Measurements from ENCODE around the gene THEM5. TPM values are rescaled to one million over a fixed set of nuclear protein-coding genes. Genes with fewer than 3 reads are reported as not detected.
A peak's percentile ranks its signal among the peaks of the same experiment; 100 is the strongest.

THEM5 gene
- total and polyA plus RNA-seq, 10 donors = 0.47 TPM; not detected in 9

DNA sequence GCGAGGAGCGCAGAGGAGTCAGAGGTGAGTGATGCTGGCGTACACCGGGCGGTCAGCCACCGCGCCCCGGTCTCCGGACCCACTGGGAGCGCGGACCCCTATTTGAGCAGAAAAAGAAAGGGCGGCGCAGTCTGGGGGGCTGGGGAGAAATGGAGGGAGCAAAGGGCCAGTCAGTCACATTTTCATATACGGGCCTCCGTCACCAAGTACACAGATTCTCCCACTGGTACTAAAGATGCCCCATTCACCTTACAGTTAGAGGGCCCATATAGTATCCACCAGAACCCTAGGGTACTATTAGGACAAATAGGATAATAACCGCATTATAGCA is 14.5 kb downstream of the THEM5 start:
- H3K4me1 ChIP-seq = peaks cover 15 to 46% (median 35%) of the 10 kb centered on the region in 6 donors
- WGBS, 5 donors = 10 to 13% (median 11%) methylated on average over 15 to 16 of the region's 16 CpGs
- no peak for TF ChIP-seq POLR2AphosphoS5 (IDR thresholded peaks at IDR 0.05)
- TF ChIP-seq, protein P1, sequence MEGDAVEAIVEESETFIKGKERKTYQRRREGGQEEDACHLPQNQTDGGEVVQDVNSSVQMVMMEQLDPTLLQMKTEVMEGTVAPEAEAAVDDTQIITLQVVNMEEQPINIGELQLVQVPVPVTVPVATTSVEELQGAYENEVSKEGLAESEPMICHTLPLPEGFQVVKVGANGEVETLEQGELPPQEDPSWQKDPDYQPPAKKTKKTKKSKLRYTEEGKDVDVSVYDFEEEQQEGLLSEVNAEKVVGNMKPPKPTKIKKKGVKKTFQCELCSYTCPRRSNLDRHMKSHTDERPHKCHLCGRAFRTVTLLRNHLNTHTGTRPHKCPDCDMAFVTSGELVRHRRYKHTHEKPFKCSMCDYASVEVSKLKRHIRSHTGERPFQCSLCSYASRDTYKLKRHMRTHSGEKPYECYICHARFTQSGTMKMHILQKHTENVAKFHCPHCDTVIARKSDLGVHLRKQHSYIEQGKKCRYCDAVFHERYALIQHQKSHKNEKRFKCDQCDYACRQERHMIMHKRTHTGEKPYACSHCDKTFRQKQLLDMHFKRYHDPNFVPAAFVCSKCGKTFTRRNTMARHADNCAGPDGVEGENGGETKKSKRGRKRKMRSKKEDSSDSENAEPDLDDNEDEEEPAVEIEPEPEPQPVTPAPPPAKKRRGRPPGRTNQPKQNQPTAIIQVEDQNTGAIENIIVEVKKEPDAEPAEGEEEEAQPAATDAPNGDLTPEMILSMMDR (IDR thresholded peaks at IDR 0.05 in 8 of 11, conservative IDR thresholded peaks at IDR 0.05 in 3 of 11) = no peak
- no peak for TF ChIP-seq POLR2A (IDR thresholded peaks at IDR 0.05)
- no peak for DNase-seq
- H3K27me3 ChIP-seq (replicated peaks in 1 of 7) = peaks cover 0 to 41% (median 34%) of the 10 kb centered on the region in 7 donors
- peak overlapping the region in 3 of 8 donors; percentile 66 to 69 (median 67) for H3K27ac ChIP-seq
- H3K36me3 ChIP-seq = no peaks in the 10 kb centered on the region
- intact Hi-C loops (cut with DNase I; ENCODE audit: low total_unique reads) = loop anchor here (10.0 kb wide), 1 partner anchor 244 kb away; no protein-coding TSS in a partner anchor
- peak overlapping the region; percentile 8 to 71 (median 46) for H3K4me3 ChIP-seq
- no peaks in the 10 kb centered on the region for H3K9me3 ChIP-seq

DNA sequence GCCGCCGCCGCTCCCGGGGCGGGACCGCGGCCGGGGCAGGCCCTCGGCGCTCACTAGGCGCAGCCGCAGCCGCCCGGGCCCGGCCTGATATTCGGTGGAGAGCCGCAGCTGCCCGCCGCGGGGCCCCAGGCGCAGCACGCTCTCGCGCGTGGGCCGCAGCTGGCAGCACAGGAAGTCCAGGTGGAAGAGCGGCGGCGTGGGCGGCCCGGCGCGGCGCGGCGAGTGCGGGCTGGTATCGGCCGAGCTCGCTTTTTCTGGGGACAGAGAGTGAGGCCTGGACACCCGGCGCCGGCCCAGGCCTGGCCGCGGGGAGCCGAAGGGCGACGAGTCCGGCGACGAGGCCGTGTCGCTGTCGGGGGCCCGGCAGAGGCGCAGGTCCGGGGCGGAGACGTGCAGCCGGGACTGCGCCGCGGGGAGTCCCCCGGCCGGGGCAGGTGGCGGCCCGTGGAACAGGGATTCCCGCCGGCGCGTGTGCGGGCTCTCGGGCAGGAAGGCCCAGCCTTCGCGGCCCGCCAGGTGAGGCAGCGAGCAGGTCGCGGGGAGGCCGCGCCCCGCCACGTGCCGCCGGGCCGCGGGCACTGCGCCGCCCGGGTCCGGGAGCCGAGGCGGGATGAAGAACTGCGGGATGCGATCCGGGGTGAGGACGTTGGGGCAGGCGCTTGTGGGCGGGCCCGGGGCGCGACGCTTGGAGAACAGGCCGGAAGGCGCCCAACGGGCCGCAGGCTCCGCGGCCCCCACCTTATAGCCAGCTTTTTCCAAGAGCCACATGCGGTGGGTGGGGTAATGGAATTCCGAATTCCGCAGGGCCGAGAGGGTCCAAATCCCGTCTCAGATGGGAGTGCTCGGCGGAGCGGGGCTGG is 15.1 kb downstream of the THEM5 start:
- intact Hi-C loops (cut with DNase I; ENCODE audit: low total_unique reads) = loop anchor here (10.0 kb wide), 1 partner anchor 244 kb away; no protein-coding TSS in a partner anchor
- peak; percentile 86 for DNase-seq
- H3K27ac ChIP-seq = peak overlapping the region in 5 of 8 donors; percentile 22 to 69 (median 66)

DNA sequence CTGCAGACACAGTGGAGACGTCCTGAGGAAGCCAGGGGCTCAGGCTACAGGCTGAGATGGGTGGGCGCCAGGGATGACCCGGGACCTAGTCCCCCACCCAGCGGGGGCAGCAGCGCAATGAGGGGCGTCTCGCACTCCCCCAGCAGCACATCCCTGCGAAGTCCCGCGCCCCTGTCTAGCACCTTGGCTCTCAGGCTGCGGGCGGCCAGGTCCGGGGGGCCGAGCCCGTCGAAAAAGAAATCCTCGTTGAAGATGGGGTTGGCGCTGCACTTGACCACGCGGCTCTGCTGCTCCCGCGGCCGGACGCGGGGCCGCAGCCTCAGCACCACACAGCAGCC is 15.7 kb downstream of the THEM5 start:
- peak; percentile 81 for DNase-seq
- peaks cover 15 to 53% (median 36%) of the 10 kb centered on the region in 6 donors for H3K4me1 ChIP-seq
- WGBS, 5 donors = 5 to 15% (median 7%) methylated on average over 7 to 26 of the region's 26 CpGs
- H3K9me3 ChIP-seq = no peaks in the 10 kb centered on the region
- H3K36me3 ChIP-seq = no peaks in the 10 kb centered on the region
- peaks cover 0 to 41% (median 34%) of the 10 kb centered on the region in 7 donors for H3K27me3 ChIP-seq (replicated peaks in 1 of 7)
- peak overlapping the region in 7 of 8 donors; percentile 24 to 71 (median 48) for H3K4me3 ChIP-seq
- intact Hi-C loops (cut with DNase I; ENCODE audit: low total_unique reads) = loop anchor here (10.0 kb wide), 1 partner anchor 243 kb away; no protein-coding TSS in a partner anchor
- TF ChIP-seq, protein P1 (IDR thresholded peaks at IDR 0.05 in 8 of 11, conservative IDR thresholded peaks at IDR 0.05 in 3 of 11) = no peak
- TF ChIP-seq POLR2AphosphoS5 (IDR thresholded peaks at IDR 0.05) (no peak), POLR2A (IDR thresholded peaks at IDR 0.05) (no peak)
- peak overlapping the region in 4 of 8 donors; percentile 22 to 69 (median 66) for H3K27ac ChIP-seq

More for the DNA sequence above, 15.1 kb downstream of the THEM5 start:
- Histone ChIP-seq H3K36me3 (no peaks in the 10 kb centered on the region), H3K4me1 (peaks cover 15 to 52% (median 36%) of the 10 kb centered on the region in 6 donors), H3K4me3 (peak overlapping the region; percentile 24 to 71 (median 46)), H3K27me3 (replicated peaks in 1 of 7) (peaks cover 0 to 41% (median 34%) of the 10 kb centered on the region in 7 donors), H3K9me3 (no peaks in the 10 kb centered on the region)
- 0 to 2% (median 1%) methylated on average over 26 to 117 of the region's 117 CpGs for WGBS, 5 donors
- no peak for TF ChIP-seq POLR2A (IDR thresholded peaks at IDR 0.05)
- TF ChIP-seq POLR2AphosphoS5 (IDR thresholded peaks at IDR 0.05) = peak in 2 of 3 donors; percentile 45 to 46

DNA sequence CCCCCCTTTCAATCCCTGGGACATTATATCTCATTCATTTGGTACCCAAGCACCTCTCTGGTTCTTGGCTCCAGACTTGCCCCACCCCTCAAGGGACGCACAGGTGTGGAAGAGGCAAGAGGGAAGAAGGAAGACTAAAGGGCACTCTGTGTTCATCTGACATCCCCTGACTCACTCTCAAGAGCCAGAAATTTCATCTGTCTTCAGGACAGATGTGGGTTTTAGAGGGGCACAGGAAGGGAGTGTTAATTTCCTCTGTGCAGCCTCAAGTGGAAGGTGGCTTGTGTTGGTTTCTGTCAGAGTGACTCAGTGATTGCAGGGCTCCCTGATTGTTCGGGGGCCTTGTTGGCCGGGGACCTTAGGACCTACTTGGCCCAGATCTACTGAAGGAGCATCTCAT is 16.3 kb downstream of the THEM5 start:
- TF ChIP-seq, protein P1 (IDR thresholded peaks at IDR 0.05 in 8 of 11, conservative IDR thresholded peaks at IDR 0.05 in 3 of 11) = no peak
- TF ChIP-seq POLR2A (IDR thresholded peaks at IDR 0.05) (no peak), POLR2AphosphoS5 (IDR thresholded peaks at IDR 0.05) (no peak)
- DNase-seq = no peak
- intact Hi-C loops (cut with DNase I; ENCODE audit: low total_unique reads) = loop anchor here (10.0 kb wide), 1 partner anchor 242 kb away; no protein-coding TSS in a partner anchor
- 18 to 37% (median 21%) methylated on average over 3 of the region's 3 CpGs for WGBS, 5 donors
- Histone ChIP-seq H3K27me3 (replicated peaks in 1 of 7) (peaks cover 0 to 41% (median 34%) of the 10 kb centered on the region in 7 donors), H3K4me1 (peaks cover 15 to 53% (median 36%) of the 10 kb centered on the region in 6 donors), H3K27ac (peak overlapping the region in 2 of 8 donors; percentile 67 to 69), H3K4me3 (peak overlapping the region in 1 of 8 donors; percentile 71), H3K9me3 (no peaks in the 10 kb centered on the region), H3K36me3 (no peaks in the 10 kb centered on the region)

Measured in spleen (tissue), 11 donors.